Prostate gland (tissue), 2 donors: ENCODE results near the gene RBM5.

Source experiments
- CTCF ChIP-seq, 4 experiments: fragments of 200-600 bp in 2 of 4; fragments of 450-650 bp in 2 of 4; sonication (generic) in 2 of 4; IDR thresholded peaks; 1 replicate in 3 of 4; 2 replicates in 1 of 4; pipeline ENCODE4 v1.5.1; 2016 to 2019; ENCODE audit warnings: antibody characterized with exemption in 4 of 4, mild to moderate bottlenecking in 2 of 4, moderate library complexity in 2 of 4
- POLR2A ChIP-seq: fragments of 450-650 bp; IDR thresholded peaks from one replicate; pipeline ENCODE4 v1.6.1; 2016; ENCODE audit warnings: antibody characterized with exemption, mild to moderate bottlenecking
- POLR2AphosphoS5 ChIP-seq: sonication (generic); formaldehyde crosslinking; IDR thresholded peaks from one replicate; pipeline ENCODE4 v1.6.1; 2017; ENCODE audit warnings: antibody characterized with exemption

- TF ChIP-seq CTCF (IDR thresholded peaks at IDR 0.05) = no peak
- TF ChIP-seq POLR2AphosphoS5 = no peak
- TF ChIP-seq POLR2A = no peak
Measured at GRCh38 chr3:50078622-50079021, 10.1 kb upstream of the RBM5 start.
